ENCODE measurements around the gene HHIP. TPM values are rescaled to one million over a fixed set of nuclear protein-coding genes. Genes with fewer than 3 reads are reported as not detected.

The HHIP gene
- total RNA-seq, 1 donor from 2014 or later: not detected

- intact Hi-C loops (cut with micrococcal nuclease): no loop called here
These were observed 59.9 kb downstream of the HHIP start for GRCh38 chr4:144705601-144706590.

GRCh38 chr4:144709159-144709558 is 63.2 kb downstream of the HHIP start:
- intact Hi-C loops (cut with micrococcal nuclease): no loop called here

- intact Hi-C loops (cut with micrococcal nuclease): no loop called here
These were observed 64.0 kb downstream of the HHIP start for GRCh38 chr4:144709793-144710525.

- intact Hi-C loops (cut with micrococcal nuclease): no loop called here
These were observed 64.6 kb downstream of the HHIP start for GRCh38 chr4:144710526-144710912.

- intact Hi-C loops (cut with micrococcal nuclease): no loop called here
These were observed 65.9 kb downstream of the HHIP start for GRCh38 chr4:144711700-144712456.

- intact Hi-C loops (cut with micrococcal nuclease): no loop called here
These were observed 66.8 kb downstream of the HHIP start for GRCh38 chr4:144712775-144713174.

- intact Hi-C loops (cut with micrococcal nuclease): no loop called here
These were observed 68.2 kb downstream of the HHIP start for GRCh38 chr4:144714166-144714565.

- intact Hi-C loops (cut with micrococcal nuclease): no loop called here
These were observed 69.3 kb downstream of the HHIP start for GRCh38 chr4:144715230-144715629.

- intact Hi-C loops (cut with micrococcal nuclease): no loop called here
These were observed 70.8 kb downstream of the HHIP start for GRCh38 chr4:144716778-144717177.

GRCh38 chr4:144718958-144719512 is 73.1 kb downstream of the HHIP start:
- intact Hi-C loops (cut with micrococcal nuclease): no loop called here

GRCh38 chr4:144720491-144720890 is 74.5 kb downstream of the HHIP start:
- intact Hi-C loops (cut with micrococcal nuclease): no loop called here

- intact Hi-C loops (cut with micrococcal nuclease): no loop called here
These were observed 76.0 kb downstream of the HHIP start for GRCh38 chr4:144721994-144722393.

- intact Hi-C loops (cut with micrococcal nuclease): no loop called here
These were observed 77.5 kb downstream of the HHIP start for GRCh38 chr4:144723471-144723870.

GRCh38 chr4:144729175-144729574 is 83.2 kb downstream of the HHIP start:
- intact Hi-C loops (cut with micrococcal nuclease): no loop called here

GRCh38 chr4:144732584-144733428 is 86.8 kb downstream of the HHIP start:
- intact Hi-C loops (cut with micrococcal nuclease): no loop called here

GRCh38 chr4:144733566-144733965 is 87.6 kb downstream of the HHIP start:
- intact Hi-C loops (cut with micrococcal nuclease): no loop called here

- intact Hi-C loops (cut with micrococcal nuclease): no loop called here
These were observed 88.6 kb downstream of the HHIP start for GRCh38 chr4:144734522-144734921.

GRCh38 chr4:144738649-144739048 is 92.7 kb downstream of the HHIP start:
- intact Hi-C loops (cut with micrococcal nuclease): no loop called here

GRCh38 chr4:144739511-144740033 is 93.6 kb downstream of the HHIP start:
- intact Hi-C loops (cut with micrococcal nuclease): no loop called here

GRCh38 chr4:144740316-144740715 is 94.4 kb downstream of the HHIP start:
- intact Hi-C loops (cut with micrococcal nuclease): no loop called here
